Tibial nerve (tissue), 4 donors: ENCODE results near the gene INTS1. TPM values are rescaled to one million over a fixed set of nuclear protein-coding genes. Genes with fewer than 3 reads are reported as not detected.

Experiments
- DNase-seq, 2 donors: peaks; one replicate each; pipeline ENCODE4 v3.0.0-alpha.2; 2019; ENCODE audit warnings: low spot score in 2 of 2
- H3K27ac ChIP-seq, 4 donors: fragments of 200-600 bp; sonication (generic) in 3 of 4; one replicate each; pipeline ENCODE4 v1.5.1; 2017 to 2019; ENCODE audit warnings: mild to moderate bottlenecking in 1 of 4
- H3K27me3 ChIP-seq, 2 donors: fragments of 200-600 bp; sonication (generic) in 1 of 2; one replicate each; pipeline versions ENCODE4 v1.5.1 to v1.6.0; 2017 to 2019
- H3K36me3 ChIP-seq, 3 donors: fragments of 200-600 bp; sonication (generic); one replicate each; pipeline ENCODE4 v1.5.1; 2018 to 2019
- H3K4me1 ChIP-seq, 4 donors: fragments of 200-600 bp; sonication (generic) in 3 of 4; one replicate each; pipeline ENCODE4 v1.5.1; 2017 to 2019
- H3K4me3 ChIP-seq, 4 donors: fragments of 200-600 bp; sonication (generic) in 3 of 4; one replicate each; pipeline ENCODE4 v1.5.1; 2017 to 2019; ENCODE audit warnings: mild to moderate bottlenecking in 1 of 4, moderate library complexity in 1 of 4
- H3K9me3 ChIP-seq, 4 donors: fragments of 200-600 bp; sonication (generic) in 3 of 4; one replicate each; pipeline ENCODE4 v1.5.1; 2017 to 2019
- CTCF ChIP-seq, 5 experiments: fragments of 200-600 bp in 3 of 5; fragments of 450-650 bp in 2 of 5; sonication (generic) in 3 of 5; IDR thresholded peaks; one replicate each; pipeline ENCODE4 v1.5.1; 2016 to 2019; ENCODE audit warnings: antibody characterized with exemption in 5 of 5, mild to moderate bottlenecking in 3 of 5, moderate library complexity in 2 of 5
- EP300 ChIP-seq, 2 donors: sonication (generic); formaldehyde crosslinking; IDR thresholded peaks; one replicate each; pipeline ENCODE4 v1.6.1; 2017; ENCODE audit warnings: antibody characterized with exemption in 2 of 2, mild to moderate bottlenecking in 1 of 2
- POLR2A ChIP-seq, 2 donors: fragments of 450-650 bp; IDR thresholded peaks; one replicate each; pipeline ENCODE4 v1.6.1; 2017; ENCODE audit warnings: antibody characterized with exemption in 2 of 2, mild to moderate bottlenecking in 2 of 2, moderate library complexity in 2 of 2
- WGBS, 2 donors: methylation state at CpG; one replicate each; pipeline ENCODE4 v1.1.5; 2018; 5-methylcytosine and 5-hydroxymethylcytosine counted together
- total RNA-seq, 4 donors: library from RNA; depleted of rRNA; stranded (reverse); fragments of >200 nt; gene quantifications; one replicate each; pipeline ENCODE4 v1.1.0, GENCODE V29; 2016

The INTS1 gene
- total RNA-seq, 4 donors from 2014 or later = 45.7 to 81.6 (median 52.3) TPM

GRCh38 chr7:1496531-1497292, 7.5 kb downstream of the INTS1 start:
- Histone ChIP-seq H3K9me3 (no peaks in the 10 kb centered on the region), H3K4me3 (no peak overlapping the region), H3K4me1 (peaks cover 0 to 5% (median under 1%) of the 10 kb centered on the region in 4 donors), H3K36me3 (peaks cover 0 to 100% (median 13%) of the 10 kb centered on the region in 3 donors), H3K27me3 (no peaks in the 10 kb centered on the region), H3K27ac (no peak overlapping the region)
- no peak for DNase-seq
- 91 to 97% methylated on average over 27 to 28 of the region's 33 CpGs for WGBS, 2 donors
- TF ChIP-seq CTCF (IDR thresholded peaks at IDR 0.05) = no peak
- TF ChIP-seq POLR2A (IDR thresholded peaks at IDR 0.05) = no peak
- no peak for TF ChIP-seq EP300 (IDR thresholded peaks at IDR 0.05)

GRCh38 chr7:1495564-1496242, 8.5 kb downstream of the INTS1 start:
- H3K4me1 ChIP-seq = no peaks in the 10 kb centered on the region
- H3K4me3 ChIP-seq = no peak overlapping the region
- no peaks in the 10 kb centered on the region for H3K27me3 ChIP-seq
- peaks cover 0 to 100% (median 11%) of the 10 kb centered on the region in 3 donors for H3K36me3 ChIP-seq
- no peak for DNase-seq
- no peak for TF ChIP-seq CTCF (IDR thresholded peaks at IDR 0.05)
- no peak for TF ChIP-seq POLR2A (IDR thresholded peaks at IDR 0.05)
- no peak for TF ChIP-seq EP300 (IDR thresholded peaks at IDR 0.05)
- no peaks in the 10 kb centered on the region for H3K9me3 ChIP-seq
- H3K27ac ChIP-seq = no peak overlapping the region
- 88 to 90% methylated on average over 31 to 32 of the region's 34 CpGs for WGBS, 2 donors

- no peaks in the 10 kb centered on the region for H3K9me3 ChIP-seq
- TF ChIP-seq EP300 (IDR thresholded peaks at IDR 0.05) (no peak), POLR2A (IDR thresholded peaks at IDR 0.05) (no peak), CTCF (IDR thresholded peaks at IDR 0.05) (no peak)
- DNase-seq = no peak
- H3K27ac ChIP-seq = no peak overlapping the region
- H3K27me3 ChIP-seq = no peaks in the 10 kb centered on the region
- WGBS, 2 donors = 87 to 92% methylated on average over 22 to 25 of the region's 27 CpGs
- H3K36me3 ChIP-seq = peaks cover 0 to 100% (median 7%) of the 10 kb centered on the region in 3 donors
- no peaks in the 10 kb centered on the region for H3K4me1 ChIP-seq
- H3K4me3 ChIP-seq = no peak overlapping the region
Observed at GRCh38 chr7:1494866-1495563, 9.2 kb downstream of the INTS1 start.

- H3K9me3 ChIP-seq = no peaks in the 10 kb centered on the region
- no peaks in the 10 kb centered on the region for H3K27me3 ChIP-seq
- TF ChIP-seq EP300 (IDR thresholded peaks at IDR 0.05) = no peak
- no peak for TF ChIP-seq CTCF (IDR thresholded peaks at IDR 0.05)
- no peak for TF ChIP-seq POLR2A (IDR thresholded peaks at IDR 0.05)
- H3K4me3 ChIP-seq = no peak overlapping the region
- WGBS, 2 donors = 86 to 88% methylated on average over 19 to 25 of the region's 25 CpGs
- no peak for DNase-seq
- H3K36me3 ChIP-seq = peaks cover 0 to 100% (median 7%) of the 10 kb centered on the region in 3 donors
- H3K4me1 ChIP-seq = no peaks in the 10 kb centered on the region
- H3K27ac ChIP-seq = no peak overlapping the region
Observed at GRCh38 chr7:1494447-1494846, 9.7 kb downstream of the INTS1 start.
